NCI-H510A treated with DMSO at 0.1 percent for 48 hours (cell line): ENCODE results near the gene MAP7D2.
A peak's percentile ranks its signal among the peaks of the same experiment; 100 is the strongest.

ENCODE experiments used
- DNase-seq: peaks from one replicate; lab custom pipeline; 2025; lab: John Stamatoyannopoulos, UW

The MAP7D2 gene

DNA sequence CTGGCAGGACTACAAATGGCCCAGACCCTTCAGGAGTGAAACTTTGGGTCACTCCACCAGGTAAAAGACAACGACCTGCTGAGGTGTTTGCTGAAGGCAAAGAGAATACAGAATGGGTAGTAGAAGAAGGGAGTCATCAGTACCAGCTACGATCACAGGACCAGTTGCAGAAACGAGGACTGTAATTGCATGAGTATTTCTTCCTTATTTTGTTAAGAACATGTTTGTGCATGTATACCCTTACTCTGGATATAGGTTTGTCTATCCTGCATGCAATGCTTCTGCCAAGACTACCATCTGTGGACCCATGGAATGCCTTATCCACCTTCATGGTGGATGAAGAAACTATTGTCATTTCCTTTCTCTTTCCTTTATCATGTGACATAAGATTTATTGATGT is 77.7 kb downstream of the MAP7D2 start:
- no peak for DNase-seq

DNA sequence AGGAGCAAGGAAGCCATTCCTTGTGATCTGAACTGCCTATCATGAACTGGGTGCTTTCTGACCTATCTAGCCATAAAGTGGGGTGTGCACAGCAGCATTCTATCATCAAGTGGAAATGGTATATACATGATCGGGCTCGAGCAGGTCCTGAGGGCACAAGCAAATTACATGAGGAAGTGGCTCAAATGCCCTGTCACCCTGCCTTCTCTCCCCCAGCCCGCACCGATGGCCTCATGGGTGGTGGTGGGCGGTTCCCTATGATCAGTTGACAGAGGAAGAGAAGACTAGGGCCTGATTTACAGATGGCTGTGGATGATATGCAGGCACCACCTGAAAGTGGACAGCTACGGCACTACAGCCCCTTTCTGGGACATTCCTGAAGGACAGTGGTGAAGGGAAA is 79.5 kb downstream of the MAP7D2 start:
- DNase-seq: no peak

DNA sequence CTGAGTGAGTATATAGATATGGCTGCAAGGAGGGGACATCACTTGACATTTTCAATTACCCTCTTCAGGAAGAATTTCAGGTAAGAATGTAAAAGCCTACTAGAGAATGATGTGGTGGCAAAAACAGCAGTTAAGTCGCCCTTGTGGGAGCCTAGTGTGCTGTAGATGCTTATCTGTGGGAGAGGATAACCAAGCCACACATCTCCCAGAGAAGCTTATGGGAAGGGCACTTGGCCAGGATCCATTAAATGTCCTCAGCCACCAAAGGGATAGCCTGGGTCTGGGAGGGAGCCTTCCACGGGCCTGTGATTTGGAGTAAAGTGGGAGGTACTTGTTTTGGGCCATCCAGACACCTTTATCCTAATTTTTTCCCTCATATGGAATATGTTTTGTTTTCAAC is 84.5 kb downstream of the MAP7D2 start:
- no peak for DNase-seq

DNA sequence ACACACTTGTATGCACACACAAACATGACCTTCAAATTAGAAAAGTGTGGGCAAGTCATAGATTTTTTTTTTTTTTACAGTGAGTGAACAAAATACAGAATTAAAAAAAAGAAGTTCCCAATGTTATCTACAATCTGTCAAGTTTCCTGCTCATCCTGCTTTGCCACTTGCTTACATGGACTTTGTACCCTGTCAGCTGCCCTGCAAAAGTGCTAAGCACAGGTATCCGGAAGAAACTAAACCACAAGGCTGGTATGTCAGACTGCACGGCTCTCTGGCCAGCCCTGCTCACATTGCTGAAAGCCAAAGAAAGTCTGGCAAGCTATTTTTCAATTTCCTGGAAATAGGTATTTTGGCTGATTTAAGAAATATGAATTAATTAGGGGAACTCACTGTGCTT is 87.0 kb downstream of the MAP7D2 start:
- DNase-seq: no peak

DNA sequence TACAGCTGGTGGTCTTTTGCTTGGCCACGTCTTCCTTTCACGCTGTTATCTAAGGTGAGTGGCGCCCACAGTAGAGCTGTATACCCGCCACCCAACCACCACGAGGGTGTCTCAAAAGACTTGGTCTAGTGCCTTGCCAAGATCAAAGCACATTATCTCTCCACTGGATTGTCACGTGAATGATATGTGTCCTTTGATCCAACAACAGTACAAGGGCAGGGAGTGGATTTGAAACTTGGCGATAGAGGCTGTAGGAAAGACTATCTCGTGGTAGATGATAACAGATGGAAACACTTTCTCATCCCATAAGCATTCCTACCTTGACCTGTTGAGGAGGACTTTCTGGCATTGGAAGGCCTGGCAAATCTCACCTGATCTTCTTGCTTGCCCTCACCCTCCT is 88.1 kb downstream of the MAP7D2 start:
- DNase-seq: no peak

DNA sequence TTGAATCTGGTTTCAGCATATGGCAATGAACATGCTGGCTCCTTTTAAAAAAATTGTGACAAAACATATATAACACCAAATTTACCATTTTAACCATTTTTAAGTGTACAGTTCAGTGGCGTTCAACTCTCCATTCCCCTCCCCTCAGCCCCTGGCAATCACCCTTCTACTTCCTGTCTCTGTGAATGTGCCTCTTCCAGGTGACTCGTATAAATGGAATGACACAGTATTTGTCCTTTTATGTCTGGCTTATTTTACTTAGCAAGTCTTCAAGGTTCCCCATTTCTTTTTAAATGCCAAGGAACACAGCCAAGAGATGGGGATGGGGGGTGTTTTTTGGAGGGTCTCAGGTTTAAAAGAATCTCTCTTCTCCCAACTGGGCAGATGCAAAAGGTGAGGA is 90.4 kb downstream of the MAP7D2 start:
- no peak for DNase-seq

DNA sequence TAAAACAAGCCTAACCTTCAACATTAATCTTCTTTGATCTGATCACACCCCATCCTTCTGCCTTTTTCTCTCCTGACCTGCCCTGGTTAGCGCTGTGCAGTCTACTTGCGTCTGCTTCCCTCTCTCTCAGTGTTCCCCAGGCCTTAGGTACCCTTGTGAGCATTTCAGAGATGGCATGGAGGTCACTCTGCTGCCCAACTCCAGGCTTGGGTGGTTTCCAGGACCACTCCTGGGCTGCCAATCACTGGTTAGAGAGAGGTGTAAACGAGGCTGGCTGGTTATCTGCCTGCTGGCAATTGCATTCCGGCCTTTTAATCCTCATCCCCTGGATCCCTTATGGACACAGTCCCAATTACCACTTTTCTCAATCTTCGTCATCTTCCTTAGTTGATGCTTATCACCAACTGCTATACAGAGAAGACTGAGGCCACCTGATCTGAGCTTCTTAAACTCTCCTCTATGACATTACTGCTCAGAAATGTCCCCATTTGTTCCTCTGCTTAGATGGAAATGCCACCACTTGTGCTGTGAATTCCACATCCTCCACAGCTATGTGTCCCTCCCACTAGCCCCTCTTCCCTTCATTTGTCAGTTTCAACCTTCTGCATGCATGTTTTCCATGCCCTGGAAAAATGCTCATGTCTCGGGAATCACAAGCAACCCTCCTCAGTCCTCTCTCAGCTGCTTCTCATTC is 96.9 kb downstream of the MAP7D2 start:
- DNase-seq: no peak

DNA sequence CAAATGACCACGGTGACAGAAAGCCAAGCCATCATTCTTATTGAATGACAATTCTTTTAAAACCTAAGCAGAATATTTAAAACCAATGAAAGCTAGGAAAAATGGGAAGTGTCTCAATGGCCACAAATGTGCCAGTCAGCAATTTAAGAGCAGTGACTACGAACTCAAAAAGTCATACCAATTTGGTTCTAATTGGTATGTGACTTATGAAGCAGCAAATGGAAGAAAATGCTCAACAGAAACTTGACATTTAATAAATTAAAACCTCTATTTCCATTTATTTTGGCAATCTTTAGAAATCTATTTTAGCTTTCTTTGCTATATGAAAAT is 100.1 kb downstream of the MAP7D2 start:
- DNase-seq: no peak

DNA sequence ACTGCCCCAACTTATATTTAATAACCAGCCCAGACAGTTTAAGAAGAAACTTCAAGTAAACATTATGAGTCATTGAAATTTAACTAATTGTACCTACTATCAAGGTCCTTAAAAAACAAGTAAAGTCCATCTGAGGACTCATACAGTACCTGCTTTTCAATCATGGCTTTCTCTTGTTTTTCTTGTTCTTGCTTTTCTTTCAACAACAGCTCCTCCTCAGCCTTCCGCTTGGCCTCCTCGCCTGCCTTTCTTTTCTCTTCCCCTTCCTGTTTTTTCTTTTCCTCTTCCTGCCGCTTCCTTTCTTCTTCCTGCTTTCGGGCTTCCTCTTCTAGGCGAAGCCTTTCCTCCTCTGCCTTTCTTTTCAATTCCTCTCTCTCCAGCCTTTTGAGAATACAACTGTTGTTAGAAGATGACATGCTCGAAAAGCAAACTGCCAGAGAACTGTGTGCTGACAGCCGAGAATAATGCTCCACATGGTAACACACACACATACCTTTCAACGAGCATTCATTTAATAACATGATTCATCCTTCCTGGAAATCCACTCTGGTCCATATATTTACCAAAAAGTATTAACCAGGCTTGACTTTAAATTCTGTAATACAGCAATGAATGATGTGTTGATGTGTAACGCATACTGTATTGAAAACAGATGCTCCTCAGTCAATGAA is 100.6 kb downstream of the MAP7D2 start:
- no peak for DNase-seq

DNA sequence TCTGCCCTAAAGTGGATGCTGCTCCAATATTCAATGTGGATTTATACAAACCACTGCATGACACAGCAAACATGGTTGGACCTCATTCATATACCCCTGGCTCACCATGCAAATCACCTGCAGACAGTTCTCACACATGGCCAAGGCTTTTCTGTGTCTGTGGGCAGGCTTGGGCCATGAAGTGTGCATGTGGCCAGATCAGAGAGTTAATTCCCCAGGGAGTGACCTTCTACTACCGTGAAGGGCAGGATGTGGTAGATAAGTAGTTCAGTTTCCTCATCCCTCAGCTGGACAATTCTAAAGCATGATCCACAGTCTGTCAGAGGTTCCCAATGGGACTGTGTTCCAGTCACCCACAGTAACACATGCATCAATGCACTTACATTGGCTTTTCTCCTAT is 101.3 kb downstream of the MAP7D2 start:
- DNase-seq: no peak

DNA sequence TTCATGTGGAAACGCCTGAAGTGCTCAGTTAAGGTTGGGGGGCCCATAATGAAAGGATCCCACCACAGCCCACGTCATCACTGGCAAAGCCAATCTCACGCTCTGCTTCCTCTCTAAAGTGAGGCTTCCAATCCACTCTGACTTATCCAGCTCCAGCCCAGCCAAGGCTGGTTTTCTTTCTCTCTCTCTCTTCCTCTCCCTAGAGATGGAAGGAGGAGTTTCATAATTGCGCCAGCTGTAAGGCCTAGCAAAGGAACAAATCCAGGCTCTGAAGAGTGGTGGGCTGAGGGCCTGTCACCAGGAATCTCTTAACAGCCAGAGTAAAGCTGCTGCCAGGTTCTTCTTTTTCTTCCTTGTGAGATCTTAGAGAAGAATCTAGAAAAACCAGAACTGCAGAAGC is 105.1 kb downstream of the MAP7D2 start:
- no peak for DNase-seq

DNA sequence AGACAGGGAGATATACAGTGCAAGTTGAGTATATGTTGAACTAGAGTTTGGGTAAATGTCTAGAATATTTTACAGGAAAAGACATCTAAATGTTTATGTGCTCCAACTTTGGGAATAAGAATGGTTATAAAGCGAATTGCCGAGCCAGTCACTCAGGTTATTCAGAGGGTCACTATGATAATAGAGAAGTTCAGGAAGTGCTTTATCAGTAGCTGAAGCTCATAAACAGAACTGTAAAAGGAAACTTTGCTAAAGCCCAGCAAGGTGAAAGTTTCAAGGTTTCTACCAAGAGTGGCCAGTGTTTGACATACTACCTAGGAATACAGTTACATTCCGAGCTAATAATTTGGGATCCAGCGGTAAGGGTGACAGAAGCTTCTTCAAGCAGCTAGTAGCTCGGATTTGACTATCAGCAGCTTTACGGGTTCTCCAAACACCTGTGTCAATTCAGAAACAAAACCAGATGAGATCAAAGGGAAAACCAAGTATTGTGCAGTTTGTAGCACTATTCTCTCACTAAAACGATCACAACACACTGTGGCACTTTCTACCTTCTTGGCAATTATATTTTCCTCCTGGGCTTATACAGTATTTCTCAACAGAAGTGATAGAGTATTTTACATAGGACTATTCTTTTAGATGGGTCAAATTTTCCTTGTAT is 108.6 kb downstream of the MAP7D2 start:
- no peak for DNase-seq

DNA sequence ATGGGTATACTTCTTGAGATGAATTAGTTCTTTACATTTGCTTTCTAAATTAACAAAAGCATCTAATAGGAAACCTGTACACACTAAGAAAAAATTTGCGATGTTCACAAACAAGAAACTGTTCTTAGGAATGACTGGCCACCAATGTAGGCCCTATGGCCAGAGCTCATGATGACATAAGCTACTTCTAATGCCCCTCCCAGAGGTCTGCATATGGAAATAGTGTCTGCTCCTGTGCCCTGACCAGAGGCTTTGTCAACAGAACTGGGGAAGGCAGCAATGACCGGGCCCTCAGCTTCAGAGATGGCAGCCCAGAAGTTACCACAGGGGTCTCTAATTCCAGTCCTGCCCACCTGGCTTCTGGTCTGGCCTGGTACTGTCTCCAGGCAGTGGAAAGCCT is 110.8 kb downstream of the MAP7D2 start:
- DNase-seq: no peak

DNA sequence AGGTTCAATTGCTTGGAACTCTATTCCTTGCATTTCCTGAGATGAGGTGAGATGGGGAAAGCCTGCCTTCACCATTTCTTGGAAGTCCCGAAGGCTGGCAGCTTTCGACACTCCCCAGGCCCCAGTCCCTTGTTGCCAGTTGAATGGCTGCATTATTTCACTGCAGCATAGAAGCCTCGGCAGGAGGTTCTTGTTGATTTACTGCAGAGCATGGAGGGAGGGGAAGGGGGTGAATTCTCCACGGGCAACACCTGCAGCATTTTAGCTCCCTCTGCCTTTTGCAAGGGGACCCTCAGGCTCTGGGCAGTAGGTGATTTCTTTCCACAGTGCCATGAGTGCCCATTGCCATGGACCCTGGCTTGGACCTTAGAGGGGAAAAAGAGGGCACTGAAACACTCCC is 115.1 kb downstream of the MAP7D2 start:
- no peak for DNase-seq

DNA sequence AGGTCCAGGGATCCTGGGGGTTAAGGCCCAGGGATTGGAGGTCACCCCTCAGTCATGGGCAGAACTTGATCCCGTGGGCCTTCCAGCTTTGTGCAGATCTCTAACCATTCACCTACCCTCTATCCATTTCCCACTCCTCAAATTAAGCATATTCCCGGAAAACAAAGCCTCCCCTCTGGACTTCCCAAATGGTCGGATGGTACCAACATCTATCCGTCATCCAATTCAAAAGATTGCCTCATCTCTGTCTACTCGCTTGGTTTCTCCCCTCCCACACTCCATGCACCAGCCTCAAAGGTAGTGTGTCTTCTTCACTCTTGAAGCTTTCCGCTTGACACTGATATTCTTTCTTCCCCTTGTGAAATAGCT is 125.4 kb downstream of the MAP7D2 start:
- no peak for DNase-seq

DNA sequence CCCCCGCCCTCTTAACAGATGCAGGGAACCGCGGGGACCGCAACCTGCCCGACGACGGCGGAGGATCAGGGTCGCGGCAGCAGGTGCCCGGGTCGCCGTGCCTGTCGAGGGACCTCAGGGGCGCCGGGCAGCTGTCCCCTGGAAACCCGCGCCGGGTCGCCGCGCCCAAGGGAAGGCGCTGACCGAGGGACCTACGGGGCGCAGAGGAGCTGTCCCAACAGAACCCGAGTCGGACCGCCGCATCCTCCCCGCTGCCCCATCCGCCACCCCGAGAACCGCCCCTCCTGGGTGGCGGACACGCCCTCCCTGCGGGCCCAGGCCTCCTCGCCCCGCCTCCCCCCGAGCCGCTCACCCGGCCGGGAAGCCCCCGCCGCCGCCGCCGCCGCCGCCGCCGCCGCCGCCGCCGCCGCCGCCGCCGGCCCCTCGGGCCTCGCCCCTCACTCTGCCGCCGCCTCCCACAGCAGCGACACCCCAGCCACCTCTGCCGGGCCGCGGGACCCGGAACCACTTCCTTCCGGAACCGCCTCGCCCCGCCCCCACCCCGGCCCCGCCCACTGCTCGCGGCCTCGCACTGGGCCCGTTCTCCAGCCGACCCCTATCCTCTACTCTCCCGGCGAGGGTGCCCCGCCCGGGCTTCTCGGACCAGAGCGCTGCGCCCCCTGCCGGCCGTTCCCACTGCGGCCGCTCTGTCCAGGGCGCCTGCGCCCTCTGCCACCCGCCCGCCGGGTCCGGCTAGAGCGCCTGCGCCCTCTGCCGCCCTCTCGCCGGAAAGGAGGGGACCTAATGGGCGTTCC is 126.0 kb downstream of the MAP7D2 start, which contains the start of gene BCLAF3:
Gene BCLAF3, minus strand, starts transcription at position 506 of the 794 bp plus-strand sequence. CDS start 20,797 bp downstream, outside the sequence.
- peak; percentile 76 for DNase-seq

DNA sequence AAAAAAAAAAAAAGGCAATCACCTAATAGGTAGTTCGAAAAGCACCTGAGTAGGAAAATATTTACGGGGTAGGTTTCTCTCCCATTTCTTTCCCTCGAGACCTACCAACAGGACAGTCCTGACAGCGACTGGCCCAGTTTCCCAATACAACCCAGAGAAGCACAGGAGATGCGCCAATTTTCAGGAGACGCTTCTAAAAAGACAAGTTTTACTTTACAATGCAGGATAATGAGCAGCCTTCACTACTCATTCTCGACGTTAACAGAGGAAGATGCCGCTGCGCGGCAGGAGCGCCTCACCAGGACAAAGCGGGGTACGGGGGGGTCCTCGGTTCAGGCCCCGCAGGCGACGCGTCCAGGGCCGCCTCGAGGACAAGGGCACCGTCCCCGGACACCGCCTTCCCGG is 126.6 kb downstream of the MAP7D2 start:
- no peak for DNase-seq

DNA sequence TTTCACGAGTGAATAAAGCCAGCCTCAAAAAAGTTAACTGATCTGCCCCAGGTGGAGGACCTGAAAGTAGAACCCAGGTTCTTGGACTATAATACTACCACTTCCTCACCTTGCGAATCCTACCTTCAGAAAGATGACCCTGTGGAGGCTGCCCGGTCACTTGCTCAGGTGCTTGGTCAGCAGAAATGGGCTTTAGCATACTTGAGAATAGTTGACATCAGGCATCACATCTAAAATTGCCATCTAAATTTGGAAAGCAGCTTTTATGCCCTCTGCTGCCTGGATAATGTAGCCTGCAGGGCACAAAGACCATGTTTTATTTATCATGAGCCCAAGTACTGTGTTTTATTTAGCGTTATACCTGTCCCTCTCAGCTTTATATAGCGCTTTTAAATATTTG is 128.9 kb downstream of the MAP7D2 start:
- DNase-seq: no peak

DNA sequence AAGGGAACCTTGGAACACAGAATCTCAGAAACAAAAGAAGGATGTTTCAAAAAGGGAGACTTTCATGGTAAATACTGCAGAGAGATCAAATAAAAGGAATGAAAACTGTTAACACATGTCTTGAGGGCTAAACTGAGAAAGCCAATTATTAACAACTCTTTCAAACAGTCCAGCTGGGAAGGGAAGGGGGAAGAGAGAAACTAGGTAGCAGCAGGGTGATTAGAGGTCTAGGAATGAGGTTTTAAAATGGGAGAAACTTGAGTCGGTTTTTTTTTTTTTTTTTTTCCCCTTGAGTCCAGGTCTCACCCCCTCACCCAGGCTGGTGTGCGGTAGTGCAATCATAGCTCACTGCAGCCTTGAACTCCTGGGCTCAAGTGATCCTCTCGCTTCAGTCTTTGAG is 130.2 kb downstream of the MAP7D2 start:
- no peak for DNase-seq

DNA sequence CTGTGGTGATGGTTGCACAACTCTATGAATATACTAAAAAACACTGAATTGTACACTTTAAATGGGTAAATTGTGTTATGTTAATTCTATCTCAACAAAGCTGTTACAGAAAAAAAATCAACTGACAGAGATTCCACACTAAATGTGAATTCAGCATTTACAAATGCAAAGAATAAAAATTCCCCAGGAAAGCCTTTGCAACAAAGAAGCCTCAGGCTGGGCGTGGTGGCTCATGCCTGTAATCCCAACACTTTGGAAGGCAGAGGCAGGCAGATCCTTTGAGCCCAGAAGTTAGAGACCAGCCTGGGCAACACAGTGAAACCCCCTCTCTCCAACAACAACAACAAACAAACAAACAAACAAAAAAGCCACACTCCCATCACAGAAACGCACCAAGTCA is 134.8 kb downstream of the MAP7D2 start:
- no peak for DNase-seq

DNA sequence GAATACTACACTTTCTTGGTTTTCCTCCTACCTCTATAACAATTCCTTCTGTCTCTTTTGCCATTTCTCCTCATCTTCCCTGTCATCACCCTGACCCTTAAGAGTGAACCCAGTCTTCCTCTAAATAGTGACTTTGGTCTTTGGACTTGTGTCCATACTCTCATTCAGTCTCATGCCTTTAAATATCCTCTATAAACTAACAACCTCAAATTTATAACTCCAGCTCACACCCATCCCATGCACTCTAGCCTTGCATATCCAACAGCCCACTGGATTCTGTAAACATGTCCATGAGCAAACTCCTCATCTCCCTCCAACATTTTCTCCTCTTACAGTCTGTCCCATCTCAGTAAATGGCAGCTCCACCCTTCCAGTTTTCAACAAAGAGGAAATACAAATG is 140.9 kb downstream of the MAP7D2 start:
- DNase-seq: no peak

DNA sequence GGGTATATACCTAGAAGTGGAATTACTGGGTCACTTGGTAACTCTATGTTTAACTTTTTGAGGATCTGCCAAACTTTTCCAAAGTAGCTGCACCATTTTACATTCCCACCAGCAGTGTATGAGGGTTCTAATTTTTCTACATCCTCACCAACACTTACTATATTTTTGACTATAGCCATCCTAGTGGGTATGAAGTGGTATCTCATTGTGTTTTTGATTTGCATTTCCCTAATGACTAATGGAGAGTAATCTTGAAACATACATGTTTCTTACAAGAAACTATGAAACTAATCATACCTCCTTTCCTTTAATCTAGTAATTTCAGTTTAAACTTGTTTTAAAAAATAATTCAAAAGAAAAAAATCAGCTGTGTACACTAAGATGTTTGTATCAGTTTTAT is 143.7 kb downstream of the MAP7D2 start:
- no peak for DNase-seq

DNA sequence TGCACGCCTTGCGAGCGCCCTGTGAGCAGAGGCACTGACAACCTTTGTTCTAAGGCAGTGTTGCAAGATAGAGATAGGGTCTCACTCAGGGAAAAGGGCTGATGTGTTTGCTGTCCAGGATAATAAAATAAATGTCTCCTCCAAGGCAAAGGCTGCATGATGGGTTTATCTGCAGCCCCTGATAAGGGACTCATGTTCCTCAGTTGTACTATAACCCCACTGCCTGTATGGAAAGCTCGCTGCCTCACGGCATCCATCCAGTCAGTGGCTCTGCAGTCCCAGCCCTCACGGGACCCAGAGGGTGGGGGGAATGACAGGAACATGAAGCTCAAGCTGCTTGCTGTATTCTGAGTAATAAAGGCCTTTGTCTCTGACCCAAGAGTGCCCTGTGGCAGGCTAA is 148.4 kb downstream of the MAP7D2 start:
- DNase-seq: no peak
